ENCODE data around the gene HMCN1.
"Not testable (repeated sequence)": the region's sequence is repeated elsewhere in the genome, so short reads cannot be mapped to it uniquely, and the experiment has no call there.

Gene HMCN1

DNA sequence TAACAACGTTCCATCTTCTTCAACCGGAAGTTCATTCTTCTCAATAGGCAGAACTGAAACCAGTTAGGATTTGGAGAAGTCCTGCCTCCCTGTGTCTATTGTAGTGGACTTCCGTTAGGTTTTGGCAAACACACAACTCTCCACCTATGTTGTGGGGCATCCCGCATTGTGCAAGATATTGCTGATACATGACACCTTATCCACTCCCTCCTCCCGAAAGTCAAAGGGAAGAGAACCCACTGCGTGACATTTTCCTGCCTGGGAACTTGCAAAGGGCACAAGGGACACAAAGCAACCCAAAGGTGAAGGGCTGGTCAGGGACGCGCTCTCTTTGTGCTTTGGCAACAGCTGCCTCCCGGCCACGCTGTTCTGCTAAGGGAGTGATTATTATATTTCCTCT is 476.1 kb downstream of the HMCN1 start:
- TF ChIP-seq, protein P1, sequence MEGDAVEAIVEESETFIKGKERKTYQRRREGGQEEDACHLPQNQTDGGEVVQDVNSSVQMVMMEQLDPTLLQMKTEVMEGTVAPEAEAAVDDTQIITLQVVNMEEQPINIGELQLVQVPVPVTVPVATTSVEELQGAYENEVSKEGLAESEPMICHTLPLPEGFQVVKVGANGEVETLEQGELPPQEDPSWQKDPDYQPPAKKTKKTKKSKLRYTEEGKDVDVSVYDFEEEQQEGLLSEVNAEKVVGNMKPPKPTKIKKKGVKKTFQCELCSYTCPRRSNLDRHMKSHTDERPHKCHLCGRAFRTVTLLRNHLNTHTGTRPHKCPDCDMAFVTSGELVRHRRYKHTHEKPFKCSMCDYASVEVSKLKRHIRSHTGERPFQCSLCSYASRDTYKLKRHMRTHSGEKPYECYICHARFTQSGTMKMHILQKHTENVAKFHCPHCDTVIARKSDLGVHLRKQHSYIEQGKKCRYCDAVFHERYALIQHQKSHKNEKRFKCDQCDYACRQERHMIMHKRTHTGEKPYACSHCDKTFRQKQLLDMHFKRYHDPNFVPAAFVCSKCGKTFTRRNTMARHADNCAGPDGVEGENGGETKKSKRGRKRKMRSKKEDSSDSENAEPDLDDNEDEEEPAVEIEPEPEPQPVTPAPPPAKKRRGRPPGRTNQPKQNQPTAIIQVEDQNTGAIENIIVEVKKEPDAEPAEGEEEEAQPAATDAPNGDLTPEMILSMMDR (IDR thresholded peaks at IDR 0.05) = no peak
- TF ChIP-seq ZFX (IDR thresholded peaks at IDR 0.05; ENCODE audit: borderline replicate concordance) = no peak
- no peak overlapping the region for H3K27ac ChIP-seq

DNA sequence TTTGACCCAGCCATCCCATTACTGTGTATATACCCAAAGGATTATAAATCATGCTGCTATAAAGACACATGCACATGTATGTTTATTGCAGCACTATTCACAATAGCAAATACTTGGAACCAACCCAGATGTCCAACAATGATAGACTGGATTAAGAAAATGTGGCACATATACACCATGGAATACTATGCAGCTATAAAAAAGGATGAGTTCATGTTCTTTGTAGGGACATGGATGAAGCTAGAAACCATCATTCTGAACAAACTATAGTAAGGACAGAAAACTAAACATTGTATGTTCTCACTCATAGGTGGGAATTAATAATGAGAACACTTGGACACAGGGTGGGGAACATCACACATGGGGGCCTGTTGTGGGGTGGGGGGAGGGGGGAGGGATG is 477.4 kb downstream of the HMCN1 start:
- not testable (repeated sequence) for H3K27ac ChIP-seq

DNA sequence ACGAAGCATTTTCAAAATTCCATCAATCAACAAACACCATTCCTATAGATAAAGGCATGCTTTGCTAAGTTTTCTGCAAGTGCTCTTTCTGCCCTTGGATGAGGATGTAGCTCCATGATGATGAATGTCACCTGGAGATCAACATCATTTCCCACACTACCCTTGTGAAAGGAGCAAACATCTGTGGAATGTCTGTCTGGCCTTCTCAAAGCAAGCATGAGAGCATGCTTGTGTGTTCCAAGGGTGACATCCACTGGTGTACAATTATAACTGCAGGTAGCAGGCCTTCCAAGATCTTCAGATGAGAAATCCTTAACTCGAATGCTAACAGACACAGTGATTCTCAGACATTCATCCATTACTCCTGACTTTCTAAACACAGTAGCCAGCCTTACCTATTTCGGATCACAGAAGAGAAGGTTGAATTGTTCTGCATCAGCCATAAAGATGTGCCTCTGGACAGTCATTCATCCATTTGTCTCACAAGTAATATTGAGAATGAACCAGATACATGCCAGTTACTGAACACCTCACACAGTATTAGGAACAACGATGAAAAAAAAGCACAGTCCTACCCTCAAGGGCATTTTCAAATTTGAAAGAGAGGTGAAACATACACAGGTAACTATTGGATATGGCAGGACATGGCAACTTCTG is 478.5 kb downstream of the HMCN1 start:
- TF ChIP-seq ZFX (IDR thresholded peaks at IDR 0.05; ENCODE audit: borderline replicate concordance) = no peak
- TF ChIP-seq, protein P1 (IDR thresholded peaks at IDR 0.05) = peak; percentile 94
- H3K27ac ChIP-seq = no peak overlapping the region

GRCh38 chr1:186213225-186213607 is 479.0 kb downstream of the HMCN1 start:
- H3K27ac ChIP-seq = no peak overlapping the region
- TF ChIP-seq ZFX (IDR thresholded peaks at IDR 0.05; ENCODE audit: borderline replicate concordance) = no peak
- TF ChIP-seq, protein P1 (IDR thresholded peaks at IDR 0.05) = no peak

DNA sequence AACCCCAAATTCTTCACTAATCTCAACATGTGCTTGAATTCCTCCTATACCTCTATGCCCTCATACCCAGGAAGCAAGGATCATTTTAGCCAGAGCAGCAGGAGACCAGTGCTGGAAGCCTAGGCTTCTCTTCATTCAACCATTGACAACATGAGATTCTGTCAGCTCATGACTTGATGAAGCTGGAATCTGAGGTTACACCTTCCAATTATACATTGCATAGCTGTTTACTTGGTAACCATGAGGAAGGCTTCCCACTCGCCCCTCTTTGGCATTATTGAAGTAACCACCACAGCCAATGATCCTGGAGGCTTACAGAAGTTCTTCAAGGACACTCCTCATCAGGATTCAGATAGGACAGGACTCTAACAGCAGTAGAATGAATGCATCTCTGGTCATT is 480.6 kb downstream of the HMCN1 start:
- TF ChIP-seq, protein P1 (IDR thresholded peaks at IDR 0.05) = no peak
- TF ChIP-seq ZFX (IDR thresholded peaks at IDR 0.05; ENCODE audit: borderline replicate concordance) = no peak

DNA sequence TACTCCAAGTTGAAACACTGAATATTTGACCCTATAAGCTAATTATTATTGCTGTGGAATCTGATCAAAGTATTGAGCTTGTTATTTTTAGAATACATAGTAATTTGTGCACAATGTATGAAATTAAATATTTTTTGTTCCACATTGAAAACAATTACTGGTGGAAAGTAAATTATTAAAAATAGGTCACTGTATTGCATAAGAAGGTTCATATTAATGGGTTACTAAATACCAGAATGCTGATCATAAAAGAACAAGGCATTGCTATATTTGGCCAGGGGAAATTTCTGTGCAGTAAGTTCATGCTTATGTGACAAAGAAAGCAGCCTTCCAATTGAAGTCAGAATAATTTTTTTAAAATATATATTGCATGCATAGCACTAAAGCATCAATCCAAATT is 481.4 kb downstream of the HMCN1 start:
- H3K27ac ChIP-seq = no peak overlapping the region
- TF ChIP-seq ZFX (IDR thresholded peaks at IDR 0.05; ENCODE audit: borderline replicate concordance) = no peak
- TF ChIP-seq, protein P1 (IDR thresholded peaks at IDR 0.05) = no peak

More for the DNA sequence above, 480.6 kb downstream of the HMCN1 start:
- H3K27ac ChIP-seq = no peak overlapping the region

- no peak for TF ChIP-seq ZFX (IDR thresholded peaks at IDR 0.05; ENCODE audit: borderline replicate concordance)
- TF ChIP-seq, protein P1 (IDR thresholded peaks at IDR 0.05) = no peak
- H3K27ac ChIP-seq = no peak overlapping the region
Measured at GRCh38 chr1:186218654-186219352, 484.6 kb downstream of the HMCN1 start.

All from 22Rv1 (cell line).